Testis (tissue), 2 donors: Measurements from ENCODE around the gene FARS2.

Experiments used
- POLR2A ChIP-seq: fragments of 450-650 bp; IDR thresholded peaks from one replicate; pipeline ENCODE4 v1.6.1; 2017; ENCODE audit warnings: antibody characterized with exemption, mild to moderate bottlenecking, moderate library complexity
- TF ChIP-seq, protein P1 (sequence below), 3 experiments: fragments of 450-650 bp in 2 of 3; fragments of 200-600 bp in 1 of 3; sonication (generic) in 1 of 3; IDR thresholded peaks; one replicate each; pipeline ENCODE4 v1.5.1; 2016 to 2019; ENCODE audit warnings: antibody characterized with exemption in 3 of 3, mild to moderate bottlenecking in 2 of 3, moderate library complexity in 1 of 3

DNA sequence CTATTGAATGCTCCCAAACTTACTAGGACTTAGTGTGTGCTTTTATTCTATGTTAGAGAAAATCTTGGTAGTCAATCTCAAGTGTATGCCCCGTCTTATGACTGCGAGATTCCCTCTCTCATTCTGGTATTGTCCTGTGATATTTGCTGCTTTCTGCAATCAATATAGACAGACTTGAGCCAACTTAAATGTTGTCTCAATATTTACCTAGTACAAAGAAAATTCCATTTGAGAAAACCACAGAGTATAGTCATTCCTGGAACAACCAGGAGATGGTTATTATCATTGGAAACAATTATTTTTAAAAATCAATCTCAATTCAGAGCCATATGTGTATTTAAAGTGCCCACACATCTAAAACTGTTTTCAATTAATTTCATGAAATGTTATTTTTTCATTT, 415.4 kb downstream of the FARS2 start:
- TF ChIP-seq, protein P1, sequence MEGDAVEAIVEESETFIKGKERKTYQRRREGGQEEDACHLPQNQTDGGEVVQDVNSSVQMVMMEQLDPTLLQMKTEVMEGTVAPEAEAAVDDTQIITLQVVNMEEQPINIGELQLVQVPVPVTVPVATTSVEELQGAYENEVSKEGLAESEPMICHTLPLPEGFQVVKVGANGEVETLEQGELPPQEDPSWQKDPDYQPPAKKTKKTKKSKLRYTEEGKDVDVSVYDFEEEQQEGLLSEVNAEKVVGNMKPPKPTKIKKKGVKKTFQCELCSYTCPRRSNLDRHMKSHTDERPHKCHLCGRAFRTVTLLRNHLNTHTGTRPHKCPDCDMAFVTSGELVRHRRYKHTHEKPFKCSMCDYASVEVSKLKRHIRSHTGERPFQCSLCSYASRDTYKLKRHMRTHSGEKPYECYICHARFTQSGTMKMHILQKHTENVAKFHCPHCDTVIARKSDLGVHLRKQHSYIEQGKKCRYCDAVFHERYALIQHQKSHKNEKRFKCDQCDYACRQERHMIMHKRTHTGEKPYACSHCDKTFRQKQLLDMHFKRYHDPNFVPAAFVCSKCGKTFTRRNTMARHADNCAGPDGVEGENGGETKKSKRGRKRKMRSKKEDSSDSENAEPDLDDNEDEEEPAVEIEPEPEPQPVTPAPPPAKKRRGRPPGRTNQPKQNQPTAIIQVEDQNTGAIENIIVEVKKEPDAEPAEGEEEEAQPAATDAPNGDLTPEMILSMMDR (IDR thresholded peaks at IDR 0.05), result no peak
- TF ChIP-seq POLR2A, result no peak
